Stomach (tissue), 4 donors: Measurements from ENCODE around the gene STUM.

Experiments used
- POLR2A ChIP-seq, 4 donors: fragments of 450-650 bp; IDR thresholded peaks; one replicate each; pipeline ENCODE4 v1.6.1; 2016; ENCODE audit warnings: antibody characterized with exemption in 4 of 4, control low read depth in 2 of 4, mild to moderate bottlenecking in 1 of 4, moderate library complexity in 1 of 4
- TF ChIP-seq, protein P1 (sequence below), 7 experiments: fragments of 450-650 bp in 4 of 7; fragments of 200-600 bp in 3 of 7; sonication (generic) in 3 of 7; IDR thresholded peaks; one replicate each; pipeline ENCODE4 v1.5.1; 2016 to 2019; ENCODE audit warnings: antibody characterized with exemption in 7 of 7, control low read depth in 2 of 7, mild to moderate bottlenecking in 1 of 7

DNA sequence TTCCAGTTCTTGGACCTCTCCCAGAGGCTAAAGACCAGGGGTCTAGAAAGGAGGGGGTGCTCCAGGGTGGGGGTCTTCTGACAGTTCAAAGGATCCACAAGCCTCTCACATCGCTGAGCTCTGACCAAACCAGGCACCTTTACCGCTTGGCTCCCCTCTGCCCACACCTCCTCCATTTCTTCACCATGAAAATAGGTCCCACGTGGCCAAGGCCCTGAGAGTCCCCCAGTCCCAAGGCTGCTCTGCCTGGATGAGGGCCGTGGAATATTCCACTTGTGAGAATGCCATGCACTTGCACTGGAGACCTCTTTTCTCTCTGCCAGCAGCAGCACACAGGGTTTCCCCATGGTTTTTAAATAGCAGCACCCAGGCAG, 103.2 kb downstream of the STUM start:
- TF ChIP-seq, protein P1, sequence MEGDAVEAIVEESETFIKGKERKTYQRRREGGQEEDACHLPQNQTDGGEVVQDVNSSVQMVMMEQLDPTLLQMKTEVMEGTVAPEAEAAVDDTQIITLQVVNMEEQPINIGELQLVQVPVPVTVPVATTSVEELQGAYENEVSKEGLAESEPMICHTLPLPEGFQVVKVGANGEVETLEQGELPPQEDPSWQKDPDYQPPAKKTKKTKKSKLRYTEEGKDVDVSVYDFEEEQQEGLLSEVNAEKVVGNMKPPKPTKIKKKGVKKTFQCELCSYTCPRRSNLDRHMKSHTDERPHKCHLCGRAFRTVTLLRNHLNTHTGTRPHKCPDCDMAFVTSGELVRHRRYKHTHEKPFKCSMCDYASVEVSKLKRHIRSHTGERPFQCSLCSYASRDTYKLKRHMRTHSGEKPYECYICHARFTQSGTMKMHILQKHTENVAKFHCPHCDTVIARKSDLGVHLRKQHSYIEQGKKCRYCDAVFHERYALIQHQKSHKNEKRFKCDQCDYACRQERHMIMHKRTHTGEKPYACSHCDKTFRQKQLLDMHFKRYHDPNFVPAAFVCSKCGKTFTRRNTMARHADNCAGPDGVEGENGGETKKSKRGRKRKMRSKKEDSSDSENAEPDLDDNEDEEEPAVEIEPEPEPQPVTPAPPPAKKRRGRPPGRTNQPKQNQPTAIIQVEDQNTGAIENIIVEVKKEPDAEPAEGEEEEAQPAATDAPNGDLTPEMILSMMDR (IDR thresholded peaks at IDR 0.05), result no peak
- no peak for TF ChIP-seq POLR2A (IDR thresholded peaks at IDR 0.05)
